HEK293 (cell line): Measurements from ENCODE around the gene ATXN2.
A peak's percentile ranks its signal among the peaks of the same experiment; 100 is the strongest.

Experiments
- GLI2 ChIP-seq: fragments of 450-650 bp; formaldehyde crosslinking; IDR thresholded peaks from 2 replicates; pipeline ENCODE4; 2017; ENCODE audit warnings: missing biosample characterization, missing genetic modification characterization, low read depth, borderline replicate concordance
- GLI4 ChIP-seq: fragments of 450-650 bp; formaldehyde crosslinking; IDR thresholded peaks from 2 replicates; pipeline ENCODE4 v1.5.1; 2016; ENCODE audit warnings: missing biosample characterization, missing genetic modification characterization
- HIC1 ChIP-seq: fragments of 450-650 bp; formaldehyde crosslinking; IDR thresholded peaks from 2 replicates; pipeline ENCODE4 v1.5.1; 2016; ENCODE audit warnings: missing biosample characterization, missing genetic modification characterization
- SCRT1 ChIP-seq: fragments of 450-650 bp; formaldehyde crosslinking; IDR thresholded peaks from 2 replicates; pipeline ENCODE4 v1.5.1; 2016; ENCODE audit warnings: missing biosample characterization, missing genetic modification characterization, borderline replicate concordance
- SP7 ChIP-seq: fragments of 450-650 bp; formaldehyde crosslinking; IDR thresholded peaks from 2 replicates; pipeline ENCODE4 v1.5.1; 2016; ENCODE audit warnings: missing biosample characterization, missing genetic modification characterization
- ZBTB21 ChIP-seq: fragments of 450-650 bp; formaldehyde crosslinking; IDR thresholded peaks from 2 replicates; pipeline ENCODE4 v1.5.1; 2017; ENCODE audit warnings: missing biosample characterization, missing genetic modification characterization
- ZBTB49 ChIP-seq: fragments of 450-650 bp; formaldehyde crosslinking; IDR thresholded peaks from 2 replicates; pipeline ENCODE4 v1.5.1; 2016; ENCODE audit warnings: missing biosample characterization, missing genetic modification characterization, low read depth
- ZBTB6 ChIP-seq: fragments of 450-650 bp; formaldehyde crosslinking; IDR thresholded peaks from 2 replicates; pipeline ENCODE4 v1.5.1; 2017; ENCODE audit warnings: missing biosample characterization, missing genetic modification characterization
- ZEB2 ChIP-seq: fragments of 450-650 bp; formaldehyde crosslinking; IDR thresholded peaks from 2 replicates; pipeline ENCODE4 v1.5.1; 2016; ENCODE audit warnings: missing biosample characterization, missing genetic modification characterization
- ZFP41 ChIP-seq: fragments of 450-650 bp; formaldehyde crosslinking; IDR thresholded peaks from 2 replicates; pipeline ENCODE4 v1.5.1; 2016; ENCODE audit warnings: missing biosample characterization, missing genetic modification characterization, borderline replicate concordance
- ZFP69B ChIP-seq: fragments of 450-650 bp; formaldehyde crosslinking; IDR thresholded peaks from 2 replicates; pipeline ENCODE4 v1.5.1; 2016; ENCODE audit warnings: missing biosample characterization, missing genetic modification characterization
- ZNF132 ChIP-seq: fragments of 450-650 bp; formaldehyde crosslinking; IDR thresholded peaks from 2 replicates; pipeline ENCODE4 v1.5.1; 2017; ENCODE audit warnings: missing biosample characterization, missing genetic modification characterization, borderline replicate concordance
- ZNF175 ChIP-seq: fragments of 450-650 bp; formaldehyde crosslinking; IDR thresholded peaks from 2 replicates; pipeline ENCODE4 v1.5.1; 2016; ENCODE audit warnings: missing biosample characterization, missing genetic modification characterization
- ZNF248 ChIP-seq: fragments of 450-650 bp; formaldehyde crosslinking; IDR thresholded peaks from 2 replicates; pipeline ENCODE4 v1.5.1; 2017; ENCODE audit warnings: missing biosample characterization, missing genetic modification characterization
- ZNF280C ChIP-seq: fragments of 450-650 bp; formaldehyde crosslinking; IDR thresholded peaks from 2 replicates; pipeline ENCODE4 v1.5.1; 2016; ENCODE audit warnings: missing biosample characterization, missing genetic modification characterization
- ZNF302 ChIP-seq: fragments of 450-650 bp; formaldehyde crosslinking; IDR thresholded peaks from 2 replicates; pipeline ENCODE4 v1.5.1; 2016; ENCODE audit warnings: missing biosample characterization, missing genetic modification characterization, low read depth
- ZNF423 ChIP-seq: fragments of 450-650 bp; formaldehyde crosslinking; IDR thresholded peaks from 2 replicates; pipeline ENCODE4 v1.5.1; 2016; ENCODE audit warnings: missing biosample characterization, missing genetic modification characterization
- ZNF488 ChIP-seq: fragments of 450-650 bp; formaldehyde crosslinking; IDR thresholded peaks from 2 replicates; pipeline ENCODE4 v1.5.1; 2016; ENCODE audit warnings: missing biosample characterization, missing genetic modification characterization
- ZNF518A ChIP-seq: fragments of 450-650 bp; formaldehyde crosslinking; conservative IDR thresholded peaks from 2 replicates; pipeline ENCODE4 v1.5.1; 2016; ENCODE audit warnings: low read depth, missing biosample characterization, missing genetic modification characterization
- ZNF548 ChIP-seq: fragments of 450-650 bp; formaldehyde crosslinking; IDR thresholded peaks from 2 replicates; pipeline ENCODE4 v1.5.1; 2016; ENCODE audit warnings: missing biosample characterization, missing genetic modification characterization
- ZNF654 ChIP-seq: fragments of 450-650 bp; formaldehyde crosslinking; IDR thresholded peaks from 2 replicates; pipeline ENCODE4 v1.5.1; 2016; ENCODE audit warnings: low read depth, missing biosample characterization, missing genetic modification characterization
- ZNF776 ChIP-seq: fragments of 450-650 bp; formaldehyde crosslinking; IDR thresholded peaks from 2 replicates; pipeline ENCODE4 v1.5.0; 2017; ENCODE audit warnings: missing biosample characterization, missing genetic modification characterization, borderline replicate concordance
- ZNF792 ChIP-seq: fragments of 450-650 bp; formaldehyde crosslinking; IDR thresholded peaks from 2 replicates; pipeline ENCODE4 v1.5.1; 2016; ENCODE audit warnings: missing biosample characterization, missing genetic modification characterization
- ZNF843 ChIP-seq: fragments of 450-650 bp; formaldehyde crosslinking; IDR thresholded peaks from 2 replicates; pipeline ENCODE4 v1.5.1; 2016; ENCODE audit warnings: missing biosample characterization, missing genetic modification characterization
- ZXDB ChIP-seq: fragments of 450-650 bp; formaldehyde crosslinking; IDR thresholded peaks from 2 replicates; pipeline ENCODE4 v1.5.1; 2016; ENCODE audit warnings: missing biosample characterization, missing genetic modification characterization

ATXN2 gene

GRCh38 chr12:111596985-111597830 lies 1.9 kb downstream of the ATXN2 start (continued):
- TF ChIP-seq ZNF654 (tag by site-specific recombination) (no peak), ZNF175 (tag by site-specific recombination) (no peak), ZNF132 (tag by site-specific recombination) (no peak), ZNF488 (no peak), ZNF248 (tag by site-specific recombination) (no peak), ZNF843 (tag by site-specific recombination) (no peak; the same call in 1 of the 2 replicates), ZFP69B (tag by site-specific recombination) (peak; percentile 58; the same call in 1 of the 2 replicates), SP7 (tag by site-specific recombination) (no peak; the same call in 1 of the 2 replicates), HIC1 (no peak), GLI4 (tag by site-specific recombination) (no peak), GLI2 (tag by site-specific recombination) (no peak), ZXDB (tag by site-specific recombination) (no peak; the same call in none of the 2 replicates), ZNF280C (no peak), ZNF548 (tag by site-specific recombination) (no peak), SCRT1 (no peak), ZEB2 (tag by site-specific recombination) (peak; percentile 50), ZNF302 (tag by site-specific recombination) (no peak), ZNF792 (tag by site-specific recombination) (no peak; the same call in 1 of the 2 replicates), ZNF518A (tag by site-specific recombination) (no peak), ZNF423 (tag by site-specific recombination) (no peak), ZBTB49 (tag by site-specific recombination) (no peak), ZBTB21 (tag by site-specific recombination) (no peak), ZNF776 (tag by site-specific recombination) (no peak), ZFP41 (tag by site-specific recombination) (no peak), ZBTB6 (tag by site-specific recombination) (0 out of 2 replicates have a peak, but pooled peaks have one; percentile 4)
